Skeletal muscle tissue (tissue), 4 donors: ENCODE measurements around the gene RAE1. TPM values are rescaled to one million over a fixed set of nuclear protein-coding genes. Genes with fewer than 3 reads are reported as not detected.

ENCODE experiments used
- H3K27ac ChIP-seq: one replicate; pipeline ENCODE4 v1.7.0; 2013; ENCODE audit warnings: mild to moderate bottlenecking, low read depth, low read length, inconsistent platforms
- H3K27me3 ChIP-seq, 3 donors: one replicate each; pipeline ENCODE4 v1.7.0; 2013; ENCODE audit warnings: low read length in 3 of 3; ENCODE audit not compliant: control insufficient read depth in 3 of 3, insufficient read depth in 3 of 3
- H3K36me3 ChIP-seq, 3 donors: one replicate each; pipeline ENCODE4 v1.7.0; 2013; ENCODE audit warnings: low read length in 3 of 3; ENCODE audit not compliant: control insufficient read depth in 3 of 3, insufficient read depth in 3 of 3
- H3K4me1 ChIP-seq, 3 donors: one replicate each; pipeline ENCODE4 v1.7.0; 2013; ENCODE audit warnings: low read length in 3 of 3, mild to moderate bottlenecking in 3 of 3; ENCODE audit not compliant: control insufficient read depth in 3 of 3, insufficient read depth in 3 of 3
- H3K4me3 ChIP-seq, 3 donors: one replicate each; pipeline ENCODE4 v1.7.0; 2013; ENCODE audit warnings: low read length in 3 of 3
- H3K9ac ChIP-seq, 3 donors: one replicate each; pipeline ENCODE4 v1.7.0; 2013; ENCODE audit warnings: low read length in 3 of 3, mild to moderate bottlenecking in 3 of 3, moderate library complexity in 2 of 3, low read depth in 1 of 3
- H3K9me3 ChIP-seq, 3 donors: one replicate each; pipeline ENCODE4 v1.7.0; 2013; ENCODE audit warnings: low read length in 3 of 3; ENCODE audit not compliant: control insufficient read depth in 3 of 3
- total RNA-seq: library from RNA; depleted of rRNA; stranded (reverse); fragments of >200 nt; gene quantifications from one replicate; pipeline ENCODE4 v1.2.3, GENCODE V29; 2014
- donor health status: Osteomylitis.

Gene RAE1
- total RNA-seq: 18.3 TPM

DNA sequence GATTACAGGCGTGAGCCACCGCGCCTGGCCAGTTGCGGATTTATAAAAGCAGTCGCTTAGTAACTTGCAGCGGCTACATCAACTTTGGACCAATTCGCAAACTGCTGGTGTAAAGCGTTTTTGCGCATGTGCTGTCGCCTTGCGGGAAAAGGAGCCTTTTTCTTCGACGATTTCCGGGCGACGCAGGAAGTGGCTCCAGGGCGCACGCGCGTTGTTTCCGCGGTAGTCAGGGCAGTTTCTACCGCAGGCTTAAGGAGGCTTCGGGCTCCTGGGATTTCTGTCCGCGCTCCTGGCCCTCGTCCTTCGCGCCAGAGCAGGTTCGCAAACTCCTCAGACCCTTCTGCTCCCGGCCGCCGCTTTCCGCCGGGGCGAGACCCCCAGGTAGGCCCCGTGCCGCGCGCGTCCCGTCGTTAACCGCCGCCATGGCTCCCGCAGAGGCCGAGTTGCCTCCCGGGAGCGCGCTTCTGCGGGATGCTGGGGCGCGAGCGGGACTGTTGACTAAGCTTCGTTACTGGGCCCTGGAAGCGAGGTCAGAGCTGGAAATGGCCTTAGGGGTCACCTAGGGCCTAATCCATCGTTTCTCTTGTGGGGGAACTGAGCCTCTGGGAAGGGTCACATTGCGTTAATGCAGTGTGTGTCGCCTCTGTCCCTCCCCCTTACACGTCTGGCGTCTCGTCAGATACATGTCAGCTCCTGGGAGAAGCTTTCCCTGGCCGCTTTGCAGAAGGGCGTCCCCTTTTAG, at the start of gene RAE1:
Gene RAE1, plus strand, starts transcription at position 214 of the 742 bp plus-strand sequence. CDS start 2,784 bp downstream, outside the sequence.
- Histone ChIP-seq H3K4me1 (peaks cover 10 to 18% (median 15%) of the 10 kb centered on the region in 3 donors), H3K9me3 (no peaks in the 10 kb centered on the region), H3K9ac (peak within 1 kb of the TSS; percentile 91 to 96 (median 95)), H3K27ac (peak within 1 kb of the TSS; percentile 76), H3K4me3 (peak within 1 kb of the TSS; percentile 97 to 100 (median 99)), H3K36me3 (peaks cover 15 to 31% (median 22%) of the 10 kb centered on the region in 3 donors), H3K27me3 (peaks cover 0 to 3% (median 0%) of the 10 kb centered on the region in 3 donors)

- H3K36me3 ChIP-seq: no peaks in the 10 kb centered on the region
- H3K4me3 ChIP-seq: no peak overlapping the region
- peaks cover 19 to 30% (median 30%) of the 10 kb centered on the region in 3 donors for H3K27me3 ChIP-seq
- H3K27ac ChIP-seq: no peak overlapping the region
- H3K4me1 ChIP-seq: peaks cover 0 to 2% (median 0%) of the 10 kb centered on the region in 3 donors
- no peaks in the 10 kb centered on the region for H3K9me3 ChIP-seq
- no peak overlapping the region for H3K9ac ChIP-seq
Observed at GRCh38 chr20:57306747-57307146, 44.3 kb upstream of the RAE1 start.

- Histone ChIP-seq H3K27me3 (peaks cover 22 to 31% (median 27%) of the 10 kb centered on the region in 3 donors), H3K4me3 (no peak overlapping the region), H3K9me3 (no peaks in the 10 kb centered on the region)
Observed at GRCh38 chr20:57308451-57309271, 42.4 kb upstream of the RAE1 start.

DNA sequence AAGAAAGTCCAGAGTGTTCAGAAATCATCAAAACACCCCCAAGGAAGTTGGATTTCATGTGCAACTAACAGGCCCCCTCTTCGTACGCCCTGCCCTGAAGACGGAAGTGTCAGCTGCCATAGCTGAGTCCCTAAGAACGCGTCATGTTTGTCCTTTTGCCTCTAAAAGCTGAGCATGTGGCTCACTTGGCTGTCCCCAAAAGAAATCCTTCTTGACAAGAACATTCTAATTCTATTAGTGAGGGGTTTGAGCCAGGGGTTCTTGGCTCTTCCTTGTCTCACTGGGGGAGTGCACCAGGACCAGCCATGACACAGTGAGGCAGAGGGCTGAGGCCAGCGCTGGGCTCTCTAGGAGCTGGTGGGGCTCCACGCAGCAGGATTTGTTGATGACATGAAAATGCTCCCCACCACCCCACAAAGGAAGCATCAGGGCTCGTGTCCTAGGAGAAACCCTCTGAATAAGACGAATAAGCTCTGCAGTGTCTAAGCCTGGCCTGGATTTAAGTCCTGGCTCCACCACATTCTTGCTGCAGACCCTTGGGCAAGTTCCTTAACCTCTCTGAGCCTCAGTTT, 41.4 kb upstream of the RAE1 start:
- H3K9me3 ChIP-seq: no peaks in the 10 kb centered on the region
- peaks cover 0 to 2% (median 0%) of the 10 kb centered on the region in 3 donors for H3K4me1 ChIP-seq
- no peak overlapping the region for H3K9ac ChIP-seq
- peaks cover 22 to 33% (median 27%) of the 10 kb centered on the region in 3 donors for H3K27me3 ChIP-seq
- H3K27ac ChIP-seq: no peak overlapping the region
- no peaks in the 10 kb centered on the region for H3K36me3 ChIP-seq
- H3K4me3 ChIP-seq: no peak overlapping the region

More at GRCh38 chr20:57308451-57309271, 42.4 kb upstream of the RAE1 start:
- H3K36me3 ChIP-seq: no peaks in the 10 kb centered on the region
- no peak overlapping the region for H3K9ac ChIP-seq
- no peak overlapping the region for H3K27ac ChIP-seq
- H3K4me1 ChIP-seq: peaks cover 0 to 2% (median 0%) of the 10 kb centered on the region in 3 donors

- Histone ChIP-seq H3K27me3 (peaks cover 19 to 34% (median 22%) of the 10 kb centered on the region in 3 donors), H3K9ac (no peak overlapping the region), H3K27ac (no peak overlapping the region)
Observed at GRCh38 chr20:57310821-57311514, 40.1 kb upstream of the RAE1 start.

DNA sequence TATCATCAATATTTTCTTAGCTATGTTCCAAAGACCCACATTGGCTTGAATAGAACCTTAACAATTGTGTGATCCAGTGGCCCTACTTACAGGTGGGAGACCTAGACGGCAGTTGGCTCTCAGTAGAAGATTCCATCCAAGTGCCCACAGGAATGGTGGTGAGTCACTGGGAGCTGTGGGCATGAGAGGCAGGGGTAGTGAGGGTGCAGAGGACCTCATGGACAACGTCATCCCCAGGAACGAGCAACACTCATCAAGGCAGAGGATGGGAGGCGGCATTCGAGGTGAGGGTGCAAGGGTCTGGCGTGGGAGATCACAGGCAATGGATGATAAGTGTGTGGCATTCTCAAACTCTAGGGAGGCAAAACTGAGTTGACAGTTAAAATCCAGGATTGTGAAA, 38.9 kb upstream of the RAE1 start:
- Histone ChIP-seq H3K27me3 (peaks cover 18 to 34% (median 20%) of the 10 kb centered on the region in 3 donors), H3K4me3 (no peak overlapping the region), H3K9ac (no peak overlapping the region), H3K36me3 (no peaks in the 10 kb centered on the region), H3K4me1 (peaks cover 0 to 2% (median 0%) of the 10 kb centered on the region in 3 donors), H3K27ac (no peak overlapping the region), H3K9me3 (no peaks in the 10 kb centered on the region)

More at GRCh38 chr20:57310821-57311514, 40.1 kb upstream of the RAE1 start:
- Histone ChIP-seq H3K9me3 (no peaks in the 10 kb centered on the region), H3K4me1 (peaks cover 0 to 2% (median 0%) of the 10 kb centered on the region in 3 donors), H3K4me3 (no peak overlapping the region), H3K36me3 (no peaks in the 10 kb centered on the region)

DNA sequence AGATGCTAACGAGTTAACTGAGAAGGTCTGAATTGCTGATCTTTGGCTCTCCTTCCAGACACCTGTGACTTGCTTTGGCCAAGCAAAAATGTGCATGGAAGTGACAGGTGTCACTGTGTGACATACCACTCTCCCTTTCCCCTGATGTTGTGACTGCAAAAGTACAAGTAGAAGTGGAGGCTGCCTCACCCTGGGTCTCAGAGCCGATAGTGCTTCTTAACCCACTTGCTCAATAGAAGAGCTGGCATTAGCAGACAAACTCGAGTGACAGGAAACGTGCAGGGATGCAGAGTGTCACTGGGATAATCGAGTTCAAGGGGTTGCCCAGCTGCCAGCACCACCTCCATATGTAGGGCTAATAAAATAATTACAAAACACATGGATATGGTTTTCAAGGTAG, 37.8 kb upstream of the RAE1 start:
- peaks cover 18 to 37% (median 20%) of the 10 kb centered on the region in 3 donors for H3K27me3 ChIP-seq
- no peak overlapping the region for H3K4me3 ChIP-seq
- H3K36me3 ChIP-seq: no peaks in the 10 kb centered on the region
- no peak overlapping the region for H3K9ac ChIP-seq
- H3K9me3 ChIP-seq: no peaks in the 10 kb centered on the region
- peaks cover 0 to 2% (median 0%) of the 10 kb centered on the region in 3 donors for H3K4me1 ChIP-seq
- H3K27ac ChIP-seq: no peak overlapping the region

GRCh38 chr20:57313951-57314350, 37.1 kb upstream of the RAE1 start:
- peaks cover 18 to 31% (median 22%) of the 10 kb centered on the region in 3 donors for H3K27me3 ChIP-seq

More at GRCh38 chr20:57313951-57314350, 37.1 kb upstream of the RAE1 start:
- Histone ChIP-seq H3K9ac (no peak overlapping the region), H3K4me1 (peaks cover 0 to 2% (median 0%) of the 10 kb centered on the region in 3 donors), H3K36me3 (no peaks in the 10 kb centered on the region), H3K27ac (no peak overlapping the region), H3K9me3 (no peaks in the 10 kb centered on the region), H3K4me3 (no peak overlapping the region)
